ENCODE data around the gene APBB3. TPM values are rescaled to one million over a fixed set of nuclear protein-coding genes. Genes with fewer than 3 reads are reported as not detected.
A peak's percentile ranks its signal among the peaks of the same experiment; 100 is the strongest.

Gene APBB3, protein sequence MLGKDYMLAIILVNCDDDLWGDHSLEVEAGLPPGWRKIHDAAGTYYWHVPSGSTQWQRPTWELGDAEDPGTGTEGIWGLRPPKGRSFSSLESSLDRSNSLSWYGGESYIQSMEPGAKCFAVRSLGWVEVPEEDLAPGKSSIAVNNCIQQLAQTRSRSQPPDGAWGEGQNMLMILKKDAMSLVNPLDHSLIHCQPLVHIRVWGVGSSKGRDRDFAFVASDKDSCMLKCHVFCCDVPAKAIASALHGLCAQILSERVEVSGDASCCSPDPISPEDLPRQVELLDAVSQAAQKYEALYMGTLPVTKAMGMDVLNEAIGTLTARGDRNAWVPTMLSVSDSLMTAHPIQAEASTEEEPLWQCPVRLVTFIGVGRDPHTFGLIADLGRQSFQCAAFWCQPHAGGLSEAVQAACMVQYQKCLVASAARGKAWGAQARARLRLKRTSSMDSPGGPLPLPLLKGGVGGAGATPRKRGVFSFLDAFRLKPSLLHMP
- total RNA-seq (ENCODE audit: low replicate concordance) = 26.9 and 61.4 TPM in 2 replicates
- long read RNA-seq, partial matches to known transcripts = 3 of 5 reads
- long read RNA-seq, other reads (novel, unspliced or antisense) = 1 of 5 reads

DNA sequence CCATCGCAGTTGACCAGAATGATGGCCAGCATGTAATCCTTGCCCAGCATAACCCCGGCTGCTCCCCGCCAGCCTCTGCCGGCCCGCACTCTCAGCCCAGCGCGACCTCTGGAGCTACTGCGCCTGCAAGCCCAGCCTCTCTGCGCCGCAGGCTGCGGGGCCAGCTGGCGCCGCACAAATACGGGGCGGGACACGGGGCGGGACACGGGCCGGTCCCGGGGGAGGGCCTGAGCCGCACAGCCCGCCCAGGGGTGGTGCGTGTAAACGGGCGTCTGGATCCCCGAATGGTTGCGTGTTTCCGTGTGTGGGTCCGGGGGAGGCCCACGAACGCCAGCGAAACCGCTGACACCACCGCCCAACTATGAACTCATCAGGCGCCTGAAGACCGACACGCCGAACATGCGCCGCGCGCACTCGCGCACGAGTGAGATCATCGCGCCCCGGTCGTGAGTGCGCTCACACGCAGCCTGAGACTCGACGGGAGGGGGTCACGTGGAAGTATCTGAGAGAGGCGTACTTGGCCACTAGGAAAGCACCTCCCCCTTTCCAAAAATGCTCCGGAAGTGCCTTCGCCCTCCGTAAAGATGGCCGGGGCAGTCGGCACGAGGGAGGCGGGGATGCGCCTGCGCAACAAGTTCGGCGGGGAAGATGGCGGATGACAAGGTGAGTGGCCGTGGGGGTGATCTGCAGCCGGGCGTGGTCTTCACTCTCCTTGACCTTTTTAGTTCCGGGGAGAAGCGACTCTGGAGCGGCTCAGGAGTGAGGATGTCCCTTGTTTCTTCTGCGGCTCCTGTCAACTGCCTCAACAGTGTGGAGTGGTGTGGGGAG lies at the start of gene APBB3, which contains the start of gene SLC35A4:
Gene APBB3, minus strand, starts transcription at position 403 of the 828 bp plus-strand sequence. Its CDS starts 353 bp downstream, at position 50.
Gene SLC35A4, plus strand, starts transcription at position 633 of the 828 bp plus-strand sequence. CDS start 2,342 bp downstream, outside the sequence.
- H3K9me3 Mint-ChIP-seq = no peaks in the 10 kb centered on the region
- peak within 1 kb of the TSS; percentile 87 for H3K27ac Mint-ChIP-seq
- DNase-seq (ENCODE audit: extremely low spot score, unreplicated experiment) = peak; percentile 94
- H3K36me3 Mint-ChIP-seq = peaks cover 11% of the 10 kb centered on the region
- H3K4me3 Mint-ChIP-seq = peak within 1 kb of the TSS; percentile 90
- TF ChIP-seq, protein P1, sequence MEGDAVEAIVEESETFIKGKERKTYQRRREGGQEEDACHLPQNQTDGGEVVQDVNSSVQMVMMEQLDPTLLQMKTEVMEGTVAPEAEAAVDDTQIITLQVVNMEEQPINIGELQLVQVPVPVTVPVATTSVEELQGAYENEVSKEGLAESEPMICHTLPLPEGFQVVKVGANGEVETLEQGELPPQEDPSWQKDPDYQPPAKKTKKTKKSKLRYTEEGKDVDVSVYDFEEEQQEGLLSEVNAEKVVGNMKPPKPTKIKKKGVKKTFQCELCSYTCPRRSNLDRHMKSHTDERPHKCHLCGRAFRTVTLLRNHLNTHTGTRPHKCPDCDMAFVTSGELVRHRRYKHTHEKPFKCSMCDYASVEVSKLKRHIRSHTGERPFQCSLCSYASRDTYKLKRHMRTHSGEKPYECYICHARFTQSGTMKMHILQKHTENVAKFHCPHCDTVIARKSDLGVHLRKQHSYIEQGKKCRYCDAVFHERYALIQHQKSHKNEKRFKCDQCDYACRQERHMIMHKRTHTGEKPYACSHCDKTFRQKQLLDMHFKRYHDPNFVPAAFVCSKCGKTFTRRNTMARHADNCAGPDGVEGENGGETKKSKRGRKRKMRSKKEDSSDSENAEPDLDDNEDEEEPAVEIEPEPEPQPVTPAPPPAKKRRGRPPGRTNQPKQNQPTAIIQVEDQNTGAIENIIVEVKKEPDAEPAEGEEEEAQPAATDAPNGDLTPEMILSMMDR (conservative IDR thresholded peaks at IDR 0.05) = no peak
- no peaks in the 10 kb centered on the region for H3K27me3 Mint-ChIP-seq
- H3K4me1 Mint-ChIP-seq (ENCODE audit: unreplicated experiment) = peaks cover 9% of the 10 kb centered on the region

DNA sequence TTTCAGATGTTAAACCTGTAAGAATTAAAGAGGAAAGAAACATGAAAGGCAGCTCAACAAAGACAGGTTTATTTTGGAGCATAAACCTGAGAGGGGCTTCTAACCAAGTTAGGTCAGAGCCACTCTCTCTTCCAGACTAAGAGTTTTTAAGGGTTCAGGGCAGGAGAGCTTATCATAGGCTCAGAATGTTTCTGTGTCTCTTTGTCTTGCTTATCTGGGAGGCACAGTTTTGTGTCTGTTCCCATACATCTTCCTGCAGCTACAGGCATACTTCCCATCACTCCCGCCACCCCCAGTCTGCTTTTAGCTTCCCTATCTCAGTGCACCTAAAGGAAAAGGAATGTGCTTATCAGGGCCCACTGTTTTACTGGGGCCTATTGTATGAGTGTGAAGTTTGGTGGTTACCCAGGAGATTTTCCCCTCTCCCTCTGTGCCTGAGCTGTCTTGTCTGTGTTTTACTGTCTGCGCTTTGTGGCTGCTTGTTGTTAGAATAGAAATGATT lies 46.7 kb upstream of the APBB3 start:
- no peaks in the 10 kb centered on the region for H3K36me3 Mint-ChIP-seq
- peaks cover 4% of the 10 kb centered on the region for H3K9me3 Mint-ChIP-seq
- no peak overlapping the region for H3K27ac Mint-ChIP-seq
- H3K4me3 Mint-ChIP-seq = no peak overlapping the region
- H3K27me3 Mint-ChIP-seq = peaks cover 3% of the 10 kb centered on the region
- TF ChIP-seq, protein P1 (conservative IDR thresholded peaks at IDR 0.05) = no peak
- DNase-seq (ENCODE audit: extremely low spot score, unreplicated experiment) = no peak
- no peaks in the 10 kb centered on the region for H3K4me1 Mint-ChIP-seq (ENCODE audit: unreplicated experiment)

DNA sequence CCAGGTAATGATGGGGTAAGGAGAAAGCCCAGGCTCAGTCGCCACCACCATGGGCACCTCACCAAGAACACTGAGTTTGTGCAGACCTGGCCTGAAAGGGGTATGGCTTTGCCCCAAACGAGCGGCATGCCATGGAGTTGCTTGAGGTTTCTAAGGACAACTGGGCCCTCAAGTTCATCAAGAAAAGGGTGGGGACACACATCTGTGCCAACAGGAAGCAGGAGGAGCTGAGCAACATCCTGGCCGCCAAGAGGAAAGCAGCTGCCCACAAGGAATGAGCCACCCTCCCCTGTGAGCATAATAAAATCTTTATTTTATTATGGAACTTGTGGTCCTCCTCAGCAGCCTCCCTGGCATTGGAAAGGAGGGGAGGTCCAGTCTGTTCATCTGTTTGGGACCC lies 44.7 kb upstream of the APBB3 start:
- no peak for DNase-seq (ENCODE audit: extremely low spot score, unreplicated experiment)
- Mint-ChIP-seq H3K4me1 (ENCODE audit: unreplicated experiment) (no peaks in the 10 kb centered on the region), H3K27me3 (peaks cover 3% of the 10 kb centered on the region), H3K27ac (no peak overlapping the region), H3K36me3 (no peaks in the 10 kb centered on the region), H3K9me3 (peaks cover 4% of the 10 kb centered on the region), H3K4me3 (no peak overlapping the region)
- TF ChIP-seq, protein P1 (conservative IDR thresholded peaks at IDR 0.05) = no peak

DNA sequence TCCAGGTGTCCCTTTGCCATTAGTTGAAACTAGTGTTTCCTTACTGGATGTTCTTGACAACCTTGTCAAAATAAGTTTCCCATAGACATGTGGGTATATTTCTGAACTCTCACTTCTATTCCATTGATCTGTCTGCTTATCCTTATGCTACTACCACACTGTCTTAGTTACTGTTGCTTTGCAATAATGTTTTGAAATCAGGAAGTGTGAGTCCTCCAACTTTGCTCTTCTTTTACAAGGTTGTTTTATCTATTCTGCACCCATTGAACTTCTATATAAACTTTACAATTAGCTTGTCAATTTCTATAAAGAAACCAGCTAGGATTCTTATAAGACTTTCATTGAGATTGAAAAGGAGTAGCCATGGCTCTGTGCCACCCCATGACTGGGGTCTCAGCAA lies 44.3 kb upstream of the APBB3 start:
- H3K36me3 Mint-ChIP-seq = no peaks in the 10 kb centered on the region
- peaks cover 4% of the 10 kb centered on the region for H3K9me3 Mint-ChIP-seq
- peak; percentile 11 for DNase-seq (ENCODE audit: extremely low spot score, unreplicated experiment)
- peaks cover 3% of the 10 kb centered on the region for H3K27me3 Mint-ChIP-seq
- H3K4me1 Mint-ChIP-seq (ENCODE audit: unreplicated experiment) = no peaks in the 10 kb centered on the region
- no peak overlapping the region for H3K27ac Mint-ChIP-seq
- TF ChIP-seq, protein P1 (conservative IDR thresholded peaks at IDR 0.05) = no peak
- H3K4me3 Mint-ChIP-seq = no peak overlapping the region

DNA sequence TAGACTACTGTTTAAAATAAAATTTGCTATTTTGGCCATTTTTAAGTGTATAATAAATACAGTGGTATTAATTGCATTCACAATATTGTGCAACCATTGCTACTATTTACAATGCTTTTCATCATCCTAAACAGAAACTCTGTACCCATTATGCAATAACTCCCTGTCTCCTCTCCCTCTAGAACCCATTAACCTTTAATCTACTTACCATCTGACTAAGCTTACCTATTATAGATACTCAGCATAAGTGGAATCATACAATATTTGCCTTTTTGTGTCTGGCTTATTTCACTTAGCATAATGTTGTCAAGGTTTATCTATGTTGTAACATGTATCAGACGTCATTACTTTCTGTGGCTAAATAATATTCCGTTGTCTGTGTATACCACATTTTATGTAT lies 42.6 kb upstream of the APBB3 start:
- Mint-ChIP-seq H3K4me1 (ENCODE audit: unreplicated experiment) (no peaks in the 10 kb centered on the region), H3K36me3 (no peaks in the 10 kb centered on the region), H3K9me3 (peaks cover 4% of the 10 kb centered on the region), H3K27me3 (peaks cover 3% of the 10 kb centered on the region), H3K4me3 (no peak overlapping the region), H3K27ac (no peak overlapping the region)
- no peak for DNase-seq (ENCODE audit: extremely low spot score, unreplicated experiment)
- TF ChIP-seq, protein P1 (conservative IDR thresholded peaks at IDR 0.05) = no peak
